Activated T-cell treated with anti-CD3 and anti-CD28 coated beads, Interleukin-2, amount 50 U/mL, for 48 hours (primary cell): ENCODE results near the gene PLPP3.

Experiments
- DNase-seq, 2 experiments: peaks; one replicate each; pipeline ENCODE4 v3.0.0-alpha.2; 2020

Gene PLPP3

GRCh38 chr1:56517404-56518130 lies 61.8 kb downstream of the PLPP3 start:
- DNase-seq, result no peak

GRCh38 chr1:56516539-56517252 lies 62.7 kb downstream of the PLPP3 start:
- DNase-seq, result no peak

- no peak for DNase-seq
These were observed 63.3 kb downstream of the PLPP3 start for GRCh38 chr1:56515898-56516538.

DNA sequence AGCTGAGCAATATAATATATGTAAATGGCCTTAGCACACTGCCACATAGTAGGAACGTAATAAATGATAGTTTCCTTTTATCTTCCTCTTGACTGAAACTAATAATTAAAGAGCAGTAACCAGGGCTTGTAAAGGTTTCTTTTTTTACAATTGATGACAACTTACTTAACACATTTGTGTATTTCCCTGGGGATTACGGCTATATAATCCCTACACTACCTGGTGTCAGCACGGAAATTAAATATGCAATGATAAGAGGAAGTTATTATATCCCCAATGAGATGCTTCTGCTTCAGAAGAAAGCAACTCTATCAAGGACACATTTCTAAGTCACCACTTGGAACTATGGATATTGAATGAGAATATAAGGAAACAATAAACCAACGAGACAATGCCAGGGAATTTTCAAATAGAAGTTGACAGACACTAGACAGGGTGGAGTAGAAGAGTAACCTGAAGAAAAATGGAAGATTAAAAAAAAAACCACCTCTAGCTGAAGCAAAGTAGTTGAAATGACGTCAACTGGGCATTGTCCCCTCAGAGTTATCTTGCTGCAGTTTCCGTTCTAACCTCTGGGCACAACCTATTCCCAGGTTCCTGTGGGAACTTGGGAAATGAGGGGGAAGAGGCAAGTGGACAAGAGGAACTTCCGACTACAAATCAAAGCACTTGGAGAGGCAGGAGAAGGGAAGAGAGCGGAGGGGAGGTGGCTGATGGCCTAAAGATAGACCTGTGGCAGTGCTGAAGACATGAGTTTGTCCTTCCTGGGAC lies 66.5 kb downstream of the PLPP3 start:
- no peak for DNase-seq

DNA sequence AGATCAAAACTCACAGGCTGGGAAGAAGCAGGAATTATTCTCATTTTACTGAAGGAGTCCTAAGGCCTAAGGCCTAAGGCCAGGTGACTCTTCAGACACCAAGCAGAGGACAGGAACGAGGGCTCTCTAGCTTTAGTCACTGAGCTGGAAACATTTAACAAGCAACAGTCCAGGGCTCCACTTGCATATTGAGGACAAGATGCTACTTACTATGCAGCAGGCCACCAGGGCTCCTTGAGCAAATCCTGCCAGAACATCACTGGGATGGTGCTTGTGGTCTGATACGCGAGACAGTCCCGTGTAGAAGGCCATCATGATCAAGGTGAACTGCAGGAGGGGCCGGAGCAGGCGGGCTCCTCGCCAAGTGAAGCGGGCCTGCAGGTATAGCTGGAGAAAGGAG lies 67.6 kb downstream of the PLPP3 start:
- DNase-seq, result no peak

DNA sequence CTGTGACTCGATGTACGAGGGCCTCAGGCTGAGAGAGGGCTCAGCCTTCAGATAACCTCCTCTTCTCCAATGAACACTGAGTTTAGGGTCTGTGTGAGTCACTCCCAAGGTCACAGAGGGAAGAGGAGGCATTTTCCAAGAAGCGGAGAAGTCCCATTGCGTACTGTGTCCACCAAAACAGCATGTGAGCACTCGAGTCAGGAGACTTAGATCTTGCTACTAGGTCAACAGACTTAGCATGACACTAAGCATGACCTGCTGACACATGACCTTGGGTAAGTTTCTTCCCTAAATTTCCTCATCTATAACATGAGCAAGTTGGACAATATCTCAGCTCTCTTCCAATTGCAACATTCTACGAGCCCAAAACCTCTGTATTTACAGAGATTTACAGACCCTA lies 68.0 kb downstream of the PLPP3 start:
- no peak for DNase-seq

DNA sequence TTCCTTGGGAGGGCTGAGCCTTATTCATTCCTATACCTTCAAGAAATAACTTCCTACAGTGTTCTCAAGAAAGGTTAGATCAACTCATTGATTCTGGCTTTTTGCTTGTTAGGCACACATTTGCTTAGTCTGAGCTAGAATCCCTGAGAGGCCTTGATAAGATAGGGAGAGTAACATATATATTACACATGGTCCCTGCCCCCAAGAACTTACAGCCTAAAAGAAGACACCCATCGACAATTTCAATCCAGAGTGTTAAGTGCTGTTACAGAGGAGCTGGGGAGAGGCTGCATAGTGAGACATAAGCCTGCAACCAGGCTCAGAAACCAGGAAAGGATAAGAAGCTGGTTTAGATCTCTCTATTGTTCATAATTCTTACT lies 68.7 kb downstream of the PLPP3 start:
- no peak for DNase-seq

GRCh38 chr1:56509713-56510641 lies 69.4 kb downstream of the PLPP3 start:
- DNase-seq, result no peak

DNA sequence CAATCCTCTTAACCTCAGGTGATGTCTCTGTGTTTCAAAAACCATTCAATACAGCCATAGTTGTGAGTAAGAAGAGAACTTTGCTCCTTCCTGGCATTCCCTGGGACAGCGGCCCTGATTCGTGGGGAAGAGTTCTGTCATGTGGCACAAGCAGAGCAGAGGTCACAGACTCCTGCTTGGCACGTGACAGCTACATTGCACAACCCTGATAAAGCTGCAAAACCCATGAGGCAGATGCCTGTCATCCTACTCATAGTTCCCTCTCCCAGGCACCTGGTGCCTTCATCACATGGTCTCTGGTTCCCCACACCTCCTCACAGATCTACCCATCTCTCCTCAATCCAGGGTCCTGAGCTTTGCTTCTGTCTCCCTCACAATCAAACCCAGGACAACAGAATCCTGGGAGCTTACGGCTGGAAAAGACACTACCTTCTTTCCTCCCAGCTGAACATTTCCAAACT lies 70.8 kb downstream of the PLPP3 start:
- DNase-seq, result no peak

- DNase-seq, result no peak
These were observed 71.3 kb downstream of the PLPP3 start for GRCh38 chr1:56507925-56508522.

DNA sequence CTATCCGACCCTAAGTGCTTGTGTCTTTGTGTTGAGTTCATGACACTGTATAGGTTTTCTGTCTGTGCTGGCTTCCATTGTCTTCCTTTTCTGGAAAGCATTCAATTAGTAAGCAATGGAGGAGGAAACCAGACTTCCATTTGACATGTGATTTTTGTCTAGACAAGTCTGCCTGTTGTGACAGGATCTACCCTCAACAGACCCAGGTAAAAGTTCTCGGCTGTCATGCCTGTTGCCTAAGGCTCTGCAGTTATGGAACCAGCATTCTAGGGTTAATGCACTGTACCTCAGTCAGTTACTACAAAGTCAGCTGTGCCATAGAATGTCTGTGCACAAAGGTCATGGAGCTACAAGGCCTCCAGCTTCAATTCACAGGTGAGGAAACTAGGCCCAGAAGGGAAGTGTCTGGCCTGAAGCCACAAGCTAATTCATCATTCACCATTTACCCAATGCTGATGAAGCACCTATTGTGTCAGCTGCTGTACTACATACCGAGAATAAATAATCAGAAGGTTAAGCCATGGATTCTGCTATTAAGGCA lies 72.3 kb downstream of the PLPP3 start:
- DNase-seq, result no peak

DNA sequence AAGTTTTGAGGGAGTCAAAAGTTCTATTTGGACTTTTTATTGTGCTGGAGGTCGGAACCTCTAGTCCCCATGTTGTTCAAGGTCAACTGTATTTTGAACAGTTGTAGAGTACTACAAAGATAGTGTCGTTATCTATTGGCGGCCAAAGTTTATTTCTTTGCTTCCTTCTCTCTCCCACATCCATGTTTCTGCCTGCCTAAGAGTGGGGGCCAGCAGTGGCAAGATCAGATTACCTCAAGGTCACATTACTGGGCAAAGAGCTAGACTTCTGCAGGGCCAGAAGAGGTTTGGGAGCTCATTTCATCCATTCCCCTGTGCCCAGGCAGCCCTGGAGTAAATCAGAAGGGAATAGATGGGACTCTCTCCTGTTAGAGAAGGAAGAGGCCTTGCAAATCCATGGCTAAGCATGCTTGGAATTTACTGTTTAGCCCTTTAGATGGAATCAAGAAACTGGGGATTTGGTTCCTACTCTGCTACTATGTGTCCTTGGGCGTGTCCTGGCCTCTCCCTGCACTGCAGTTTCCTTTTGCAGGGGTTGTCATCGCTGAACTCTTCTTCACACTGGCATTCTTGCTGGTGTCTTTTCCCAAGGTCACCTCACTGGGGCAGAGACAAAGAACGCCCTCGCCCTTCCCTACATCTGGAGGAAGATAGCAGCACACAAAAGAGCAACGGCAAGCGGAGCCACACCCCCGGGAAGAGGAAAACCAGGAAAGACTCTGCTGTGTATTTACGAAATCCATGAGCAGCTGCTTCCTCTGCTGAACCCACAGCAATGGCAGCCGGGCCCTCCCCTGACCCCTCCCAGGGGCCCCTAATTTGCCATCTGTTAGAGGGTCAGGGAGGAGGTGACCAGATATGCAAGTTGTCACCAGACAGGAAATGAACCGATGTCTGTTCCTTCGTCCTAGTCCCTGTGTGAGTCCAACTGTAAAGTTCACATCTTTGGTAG lies 73.3 kb downstream of the PLPP3 start:
- no peak for DNase-seq

DNA sequence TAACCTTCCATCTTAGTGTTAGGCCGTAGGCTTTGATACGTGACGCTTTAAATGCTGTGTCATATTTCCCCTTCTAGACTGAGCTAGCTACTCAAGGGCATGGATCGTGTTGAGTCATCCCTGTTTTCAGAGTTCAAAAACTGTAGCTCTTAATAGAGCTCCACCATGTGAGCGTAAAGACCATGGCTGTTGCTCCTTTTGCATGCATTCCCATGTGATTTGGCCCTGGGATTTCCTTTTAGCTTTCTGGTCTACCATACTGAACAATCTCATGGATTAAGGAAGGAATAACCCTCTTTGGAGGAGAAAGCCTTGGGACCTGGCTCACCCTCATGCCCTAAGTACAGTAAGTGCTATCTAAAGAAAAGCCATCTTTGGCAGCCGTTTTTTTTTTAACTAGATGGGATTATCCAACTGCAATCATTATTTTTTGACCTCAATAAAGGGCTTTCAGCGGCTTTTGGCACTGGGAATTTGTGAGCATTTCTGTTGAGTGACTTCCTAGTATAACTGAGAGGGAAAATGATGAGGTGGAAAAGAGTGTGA lies 76.6 kb downstream of the PLPP3 start:
- DNase-seq, result no peak

- no peak for DNase-seq
These were observed 77.5 kb downstream of the PLPP3 start for GRCh38 chr1:56501888-56502287.

- DNase-seq, result no peak
These were observed 77.9 kb downstream of the PLPP3 start for GRCh38 chr1:56501426-56501825.

- no peak for DNase-seq
These were observed 82.3 kb downstream of the PLPP3 start for GRCh38 chr1:56496821-56497772.

GRCh38 chr1:56496158-56496557 lies 83.2 kb downstream of the PLPP3 start:
- DNase-seq, result no peak

DNA sequence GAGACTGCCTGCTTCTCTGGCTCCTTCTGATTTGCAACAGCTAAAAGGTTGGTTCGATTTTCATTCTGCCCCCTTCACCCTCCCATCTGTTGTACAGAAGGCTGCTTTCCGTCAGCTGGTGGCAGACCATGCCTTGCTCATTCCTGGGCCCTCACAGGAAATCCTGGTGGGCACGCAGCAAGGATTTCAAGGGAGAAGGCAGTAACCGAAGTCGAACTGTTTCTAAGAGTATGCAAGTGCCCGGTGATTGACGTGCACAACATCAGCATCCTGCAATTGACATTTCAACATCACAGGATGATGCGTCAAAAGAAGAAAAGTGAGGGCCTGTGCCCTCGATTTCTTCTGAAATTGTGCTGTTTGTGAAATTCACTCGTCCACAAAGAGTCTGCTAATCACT lies 83.8 kb downstream of the PLPP3 start:
- DNase-seq, result no peak

DNA sequence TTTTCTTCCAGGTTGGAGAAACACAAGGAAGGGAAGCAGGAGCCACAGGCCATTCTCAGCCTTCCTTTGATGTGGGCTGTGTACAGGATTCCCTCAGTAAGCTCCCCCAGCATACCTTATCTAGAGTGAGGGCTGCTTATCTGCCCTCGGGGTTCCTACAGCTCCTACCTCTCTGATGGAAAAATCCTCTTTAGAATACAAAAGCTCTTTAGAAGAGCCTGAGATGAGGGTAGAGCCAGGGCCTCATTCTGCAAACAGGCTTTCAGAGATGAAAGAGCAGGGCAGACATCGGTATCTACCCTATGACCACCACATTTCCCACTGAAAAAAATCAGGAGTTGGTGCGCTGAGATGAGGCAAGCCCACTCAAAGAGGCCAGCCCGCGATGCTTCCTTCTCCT lies 85.1 kb downstream of the PLPP3 start:
- DNase-seq, result no peak
